Measurements from ENCODE around the gene TUBGCP5.
"Not testable (repeated sequence)": the region's sequence is repeated elsewhere in the genome, so short reads cannot be mapped to it uniquely, and the experiment has no call there.

The TUBGCP5 gene

DNA sequence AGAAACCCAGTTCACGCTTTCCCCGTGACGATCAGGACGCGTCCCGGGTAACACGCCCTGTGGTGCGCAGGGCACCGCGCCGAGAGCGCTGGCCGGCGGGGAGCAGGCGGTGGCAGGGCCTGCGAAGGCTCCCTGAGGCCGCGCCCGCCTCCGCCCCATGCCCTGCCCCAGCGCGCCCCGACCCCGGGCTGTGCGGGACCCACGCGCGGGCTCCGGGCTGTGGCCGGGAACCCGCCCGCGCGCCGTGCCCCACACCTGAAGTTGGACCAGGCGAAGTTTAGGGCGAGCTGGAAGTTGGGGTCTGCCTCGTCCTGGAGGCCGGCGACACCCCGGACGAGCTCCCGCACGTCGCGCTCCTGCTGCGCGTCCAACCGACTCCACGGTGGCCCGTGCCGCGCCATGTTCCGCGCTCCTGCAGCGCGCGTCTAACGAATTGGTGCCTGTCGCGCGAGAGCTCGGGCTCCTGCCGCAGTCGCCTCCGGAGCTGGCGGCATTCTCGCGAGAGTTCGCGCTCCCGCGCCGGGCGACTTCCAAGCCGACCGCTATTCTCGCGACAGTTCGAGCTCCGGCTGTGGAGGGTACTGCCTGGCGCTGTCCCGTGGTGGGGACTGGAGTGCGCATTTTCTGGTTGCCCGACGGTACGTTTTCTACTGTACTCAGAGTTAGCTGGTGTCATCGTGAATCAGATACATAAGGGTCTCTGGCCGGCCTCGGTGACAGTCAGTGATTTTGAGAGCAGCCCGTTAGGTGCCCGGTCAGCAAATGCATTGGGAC lies at the start of gene TUBGCP5:
Gene TUBGCP5, minus strand, starts transcription at position 427 of the 774 bp plus-strand sequence. Its CDS starts 26 bp downstream, at position 401.
- peaks cover 20% of the 10 kb centered on the region; the same call in 1 of the 2 replicates for H3K79me2 ChIP-seq (ENCODE audit: insufficient read depth, low read length)
- H3K9me2 ChIP-seq (replicated peaks; ENCODE audit: insufficient read depth, low read length): no peaks in the 10 kb centered on the region
- H3K9me3 ChIP-seq (ENCODE audit: insufficient read depth, low read length): no peaks in the 10 kb centered on the region
- H3K4me3 ChIP-seq (ENCODE audit: insufficient read depth, low read length, poor library complexity, severe bottlenecking): peak within 1 kb of the TSS; percentile 65
- peaks cover 6% of the 10 kb centered on the region for H3K36me3 ChIP-seq (ENCODE audit: low read length)
- H3K9ac ChIP-seq (ENCODE audit: low read length): peak within 1 kb of the TSS; percentile 75
- H4K20me1 ChIP-seq (ENCODE audit: low read depth, low read length): no peaks in the 10 kb centered on the region
- peak within 1 kb of the TSS; percentile 93 for H2AFZ ChIP-seq (ENCODE audit: low read depth, low read length, severe bottlenecking)
- peak within 1 kb of the TSS; percentile 93 for H3K4me2 ChIP-seq (ENCODE audit: low read depth, low read length, poor library complexity, severe bottlenecking)
- TF ChIP-seq, protein P1, sequence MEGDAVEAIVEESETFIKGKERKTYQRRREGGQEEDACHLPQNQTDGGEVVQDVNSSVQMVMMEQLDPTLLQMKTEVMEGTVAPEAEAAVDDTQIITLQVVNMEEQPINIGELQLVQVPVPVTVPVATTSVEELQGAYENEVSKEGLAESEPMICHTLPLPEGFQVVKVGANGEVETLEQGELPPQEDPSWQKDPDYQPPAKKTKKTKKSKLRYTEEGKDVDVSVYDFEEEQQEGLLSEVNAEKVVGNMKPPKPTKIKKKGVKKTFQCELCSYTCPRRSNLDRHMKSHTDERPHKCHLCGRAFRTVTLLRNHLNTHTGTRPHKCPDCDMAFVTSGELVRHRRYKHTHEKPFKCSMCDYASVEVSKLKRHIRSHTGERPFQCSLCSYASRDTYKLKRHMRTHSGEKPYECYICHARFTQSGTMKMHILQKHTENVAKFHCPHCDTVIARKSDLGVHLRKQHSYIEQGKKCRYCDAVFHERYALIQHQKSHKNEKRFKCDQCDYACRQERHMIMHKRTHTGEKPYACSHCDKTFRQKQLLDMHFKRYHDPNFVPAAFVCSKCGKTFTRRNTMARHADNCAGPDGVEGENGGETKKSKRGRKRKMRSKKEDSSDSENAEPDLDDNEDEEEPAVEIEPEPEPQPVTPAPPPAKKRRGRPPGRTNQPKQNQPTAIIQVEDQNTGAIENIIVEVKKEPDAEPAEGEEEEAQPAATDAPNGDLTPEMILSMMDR (IDR thresholded peaks at IDR 0.05; ENCODE audit: insufficient read depth, low read length, poor library complexity, severe bottlenecking): no peak
- TF ChIP-seq EZH2phosphoT487 (conservative IDR thresholded peaks at IDR 0.05; ENCODE audit: low read length): no peak
- H3K27me3 ChIP-seq (ENCODE audit: low read length): no peaks in the 10 kb centered on the region
- H3F3A ChIP-seq (ENCODE audit: insufficient read depth): peaks cover 11% of the 10 kb centered on the region; the same call in 1 of the 2 replicates
- H3K27ac ChIP-seq (ENCODE audit: low read depth, low read length): peak within 1 kb of the TSS; percentile 53

DNA sequence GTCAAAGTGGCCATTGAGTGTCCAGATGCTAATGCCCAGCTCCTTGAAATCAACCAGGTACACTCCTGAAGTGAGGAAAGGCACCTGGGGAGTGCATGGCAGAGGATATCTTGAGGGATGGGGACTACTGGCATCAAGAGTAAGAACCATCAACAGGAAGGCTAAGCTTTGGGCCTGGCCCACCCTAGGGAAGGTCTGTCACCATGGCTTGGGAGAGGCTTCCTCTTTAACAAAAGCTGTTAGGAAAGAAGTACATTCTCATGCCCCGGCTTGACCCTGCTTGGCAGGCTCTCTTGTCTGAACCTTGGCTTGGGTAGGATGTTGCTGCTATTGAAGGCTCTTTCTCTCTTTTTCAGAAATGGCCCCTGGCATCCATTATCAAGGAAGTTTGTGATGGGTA lies 43.7 kb upstream of the TUBGCP5 start:
- Histone ChIP-seq H3K4me2 (ENCODE audit: low read depth, low read length, poor library complexity, severe bottlenecking) (no peak overlapping the region), H3K9me2 (replicated peaks; ENCODE audit: insufficient read depth, low read length) (no peaks in the 10 kb centered on the region), H3K9ac (ENCODE audit: low read length) (no peak overlapping the region), H2AFZ (ENCODE audit: low read depth, low read length, severe bottlenecking) (no peak overlapping the region), H3K9me3 (ENCODE audit: insufficient read depth, low read length) (no peaks in the 10 kb centered on the region), H3K27ac (ENCODE audit: low read depth, low read length) (no peak overlapping the region), H3K27me3 (ENCODE audit: low read length) (no peaks in the 10 kb centered on the region), H3K4me3 (ENCODE audit: insufficient read depth, low read length, poor library complexity, severe bottlenecking) (no peak overlapping the region), H3F3A (ENCODE audit: insufficient read depth) (no peaks in the 10 kb centered on the region), H3K79me2 (ENCODE audit: insufficient read depth, low read length) (no peaks in the 10 kb centered on the region), H4K20me1 (ENCODE audit: low read depth, low read length) (no peaks in the 10 kb centered on the region), H3K36me3 (ENCODE audit: low read length) (no peaks in the 10 kb centered on the region)
- TF ChIP-seq, protein P1 (IDR thresholded peaks at IDR 0.05; ENCODE audit: insufficient read depth, low read length, poor library complexity, severe bottlenecking): no peak
- no peak for TF ChIP-seq EZH2phosphoT487 (conservative IDR thresholded peaks at IDR 0.05; ENCODE audit: low read length)

DNA sequence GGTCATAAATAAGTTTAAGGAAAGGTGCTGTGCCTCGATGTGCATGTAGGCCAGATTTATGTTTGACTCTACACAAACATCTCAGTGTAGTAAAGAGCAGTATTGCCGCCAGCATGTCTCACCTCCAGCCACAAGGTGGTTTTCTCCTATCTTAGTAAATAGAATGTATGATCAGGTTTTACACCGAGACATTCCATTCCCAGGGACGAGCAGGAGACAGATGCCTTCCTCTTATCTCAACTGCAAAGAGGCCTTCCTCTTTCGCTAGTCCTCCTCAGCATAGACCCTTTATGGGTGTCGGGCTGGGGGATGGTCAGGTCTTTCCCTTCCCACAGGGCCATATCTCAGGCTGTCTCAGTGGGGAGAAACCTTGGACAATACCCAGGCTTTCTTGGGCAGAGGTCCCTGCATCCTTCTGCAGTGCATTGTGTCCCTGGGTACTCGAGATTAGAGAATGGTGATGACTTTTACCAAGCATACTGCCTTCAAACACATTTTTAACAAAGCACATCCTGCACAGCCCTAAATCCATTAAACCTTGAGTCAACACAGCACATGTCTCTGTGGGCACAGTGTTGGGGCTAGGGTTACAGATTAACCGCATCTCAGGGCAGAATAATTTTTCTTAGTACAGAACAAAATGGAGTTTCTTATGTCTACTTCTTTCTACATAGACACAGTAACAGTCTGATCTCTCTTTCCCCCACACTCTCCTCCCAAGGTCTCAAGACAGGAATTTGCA lies 42.8 kb upstream of the TUBGCP5 start:
- not testable (repeated sequence) for H3K4me3 ChIP-seq (ENCODE audit: insufficient read depth, low read length, poor library complexity, severe bottlenecking); H3K27me3 ChIP-seq (ENCODE audit: low read length); H2AFZ ChIP-seq (ENCODE audit: low read depth, low read length, severe bottlenecking); H3K9me2 ChIP-seq (replicated peaks; ENCODE audit: insufficient read depth, low read length); H3K9ac ChIP-seq (ENCODE audit: low read length); H3K4me2 ChIP-seq (ENCODE audit: low read depth, low read length, poor library complexity, severe bottlenecking); H3K36me3 ChIP-seq (ENCODE audit: low read length); H3K27ac ChIP-seq (ENCODE audit: low read depth, low read length); H3K9me3 ChIP-seq (ENCODE audit: insufficient read depth, low read length); H3F3A ChIP-seq (ENCODE audit: insufficient read depth); H3K79me2 ChIP-seq (ENCODE audit: insufficient read depth, low read length); H4K20me1 ChIP-seq (ENCODE audit: low read depth, low read length)

DNA sequence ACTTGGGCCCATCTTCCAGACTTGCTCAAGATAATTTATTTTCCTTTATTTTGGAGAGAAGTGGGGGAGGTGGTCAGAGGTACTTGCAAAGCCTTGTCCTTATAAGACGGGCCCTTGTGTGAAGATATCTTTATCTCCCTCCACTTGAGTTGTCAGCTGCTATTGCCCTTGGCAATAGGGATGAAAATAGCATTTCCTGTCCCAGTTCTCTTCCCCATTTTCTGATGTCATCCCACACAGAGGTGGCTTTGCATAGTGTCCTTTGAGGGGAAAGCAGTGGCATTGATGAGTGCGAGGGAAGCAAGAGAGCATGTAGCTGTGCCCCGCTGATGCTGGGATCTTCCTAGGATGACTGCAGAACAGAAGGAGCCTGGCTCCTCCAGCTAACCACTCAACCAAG lies 41.9 kb upstream of the TUBGCP5 start:
- H3K9me3 ChIP-seq (ENCODE audit: insufficient read depth, low read length): no peaks in the 10 kb centered on the region
- H3K79me2 ChIP-seq (ENCODE audit: insufficient read depth, low read length): no peaks in the 10 kb centered on the region
- no peaks in the 10 kb centered on the region for H3F3A ChIP-seq (ENCODE audit: insufficient read depth)
- H3K27ac ChIP-seq (ENCODE audit: low read depth, low read length): no peak overlapping the region
- no peak overlapping the region for H3K9ac ChIP-seq (ENCODE audit: low read length)
- TF ChIP-seq, protein P1 (IDR thresholded peaks at IDR 0.05; ENCODE audit: insufficient read depth, low read length, poor library complexity, severe bottlenecking): no peak
- no peak for TF ChIP-seq EZH2phosphoT487 (conservative IDR thresholded peaks at IDR 0.05; ENCODE audit: low read length)
- no peak overlapping the region for H3K4me2 ChIP-seq (ENCODE audit: low read depth, low read length, poor library complexity, severe bottlenecking)
- H4K20me1 ChIP-seq (ENCODE audit: low read depth, low read length): no peaks in the 10 kb centered on the region
- no peak overlapping the region for H3K4me3 ChIP-seq (ENCODE audit: insufficient read depth, low read length, poor library complexity, severe bottlenecking)
- H2AFZ ChIP-seq (ENCODE audit: low read depth, low read length, severe bottlenecking): no peak overlapping the region
- H3K36me3 ChIP-seq (ENCODE audit: low read length): no peaks in the 10 kb centered on the region
- no peaks in the 10 kb centered on the region for H3K27me3 ChIP-seq (ENCODE audit: low read length)
- no peaks in the 10 kb centered on the region for H3K9me2 ChIP-seq (replicated peaks; ENCODE audit: insufficient read depth, low read length)
